SH-SY5Y (cell line): ENCODE data around the gene EXD3.

Experiments
- GATA2 ChIP-seq: IDR thresholded peaks from 2 replicates; pipeline ENCODE4 v1.6.1; 2011; ENCODE audit warnings: mild to moderate bottlenecking, low read depth, low read length
- GATA3 ChIP-seq: IDR thresholded peaks from 2 replicates; pipeline ENCODE4 v1.6.1; 2011; ENCODE audit warnings: low read depth, mild to moderate bottlenecking, low read length, moderate library complexity

- TF ChIP-seq GATA2 (no peak), GATA3 (no peak)
Measured at GRCh38 chr9:137421838-137422603, 941 bp downstream of the EXD3 start.
